GM12878 (cell line): Measurements from ENCODE around the gene CLEC16A. TPM values are rescaled to one million over a fixed set of nuclear protein-coding genes. Genes with fewer than 3 reads are reported as not detected.

Source experiments
- ATAC-seq: fragments of 200-7000 bp; cut with Tn5 transposase; 3 replicates; pipeline ENCODE4 v1.9.1; 2020; ENCODE audit warnings: mild to moderate bottlenecking, moderate library complexity
- BruUV-seq: library from RNA; stranded (reverse); fragments of 400-500 nt; replicated peaks from 2 replicates; lab custom pipeline; 2021; lab: Mats Ljungman, UMichigan
- CTCF ChIA-PET: fragments of 300-600 bp; sonication (Branson Sonifier 250); formaldehyde crosslinking; extraction: SDS; loops from one replicate; lab custom pipeline; 2021; ENCODE audit warnings: inconsistent platforms; lab: Yijun Ruan, JAX
- POLR2A ChIA-PET: fragments of 350-600 bp; formaldehyde crosslinking; extraction: SDS; loops from one replicate; lab custom pipeline; 2021; ENCODE audit warnings: inconsistent platforms; lab: Charles Lee
- RAD21 ChIA-PET: fragments of 300-600 bp; sonication (Branson Sonifier 250); formaldehyde crosslinking; loops from one replicate; lab custom pipeline; 2023; ENCODE audit warnings: antibody characterized with exemption; ENCODE audit not compliant: unreplicated experiment; lab: Charles Lee
- SMC1A ChIA-PET: fragments of 300-600 bp; sonication (Branson Sonifier 250); formaldehyde crosslinking; loops from one replicate; lab custom pipeline; 2023; ENCODE audit not compliant: unreplicated experiment, uncharacterized antibody; lab: Charles Lee
- DNase-seq: peaks from one replicate; pipeline ENCODE4 v3.0.0-alpha.2; 2011; ENCODE audit warnings: low read depth, low spot score
- FAIRE-seq: peaks from 3 replicates; lab custom pipeline; 2011; peaks lifted over from hg19 to GRCh38; lab: Jason Lieb, UNC
- H2AFZ ChIP-seq: 2 replicates; pipeline ENCODE4 v1.6.0; 2011; ENCODE audit warnings: low read depth, low read length, control low read depth; ENCODE audit not compliant: control insufficient read depth
- H3K27ac ChIP-seq: 2 replicates; pipeline ENCODE4 v1.5.1; 2011; ENCODE audit warnings: control low read depth; ENCODE audit not compliant: control insufficient read depth, insufficient read depth
- H3K27me3 ChIP-seq, 2 experiments: replicated peaks in 1 of 2; 2 replicates each; pipeline versions ENCODE4 v1.6.0 to v1.6.1; 2011; ENCODE audit warnings: low read length in 1 of 2; ENCODE audit not compliant: control insufficient read depth in 2 of 2, insufficient read depth in 2 of 2
- H3K36me3 ChIP-seq, 2 experiments: 2 replicates each; pipeline ENCODE4 v1.5.1; 2011; ENCODE audit warnings: low read length in 1 of 2; ENCODE audit not compliant: control insufficient read depth in 2 of 2, insufficient read depth in 2 of 2
- H3K4me1 ChIP-seq: 2 replicates; pipeline ENCODE4 v1.6.1; 2011; ENCODE audit warnings: mild to moderate bottlenecking, low read length, moderate library complexity, mixed read lengths; ENCODE audit not compliant: control insufficient read depth, insufficient read depth
- H3K4me2 ChIP-seq: 2 replicates; pipeline ENCODE4 v1.6.0; 2011; ENCODE audit warnings: control low read depth; ENCODE audit not compliant: control insufficient read depth, insufficient read depth
- H3K4me3 ChIP-seq: fragments of 200-600 bp; sonication (generic); 2 replicates; pipeline ENCODE4 v1.5.1; 2016
- H3K79me2 ChIP-seq: 2 replicates; pipeline ENCODE4 v1.6.0; 2011; ENCODE audit warnings: low read length; ENCODE audit not compliant: control insufficient read depth, insufficient read depth
- H3K9ac ChIP-seq: 2 replicates; pipeline ENCODE4 v1.8.0; 2011; ENCODE audit warnings: low read length, control low read depth, mixed read lengths; ENCODE audit not compliant: control insufficient read depth, insufficient read depth
- H3K9me3 ChIP-seq: replicated peaks from 3 replicates; pipeline ENCODE4 v1.5.1; 2011; ENCODE audit warnings: mild to moderate bottlenecking, low read length; ENCODE audit not compliant: control insufficient read depth, insufficient read depth
- H4K20me1 ChIP-seq: 2 replicates; pipeline ENCODE4 v1.6.0; 2011; ENCODE audit not compliant: control insufficient read depth, insufficient read depth
- FOXM1 ChIP-seq: IDR thresholded peaks from 2 replicates; pipeline ENCODE4 v1.6.1; 2012; ENCODE audit warnings: low read depth, mild to moderate bottlenecking, inconsistent platforms, low read length, moderate library complexity
- KAT2A ChIP-seq: conservative IDR thresholded peaks from 2 replicates; pipeline ENCODE4 v1.6.1; 2011; ENCODE audit warnings: low read depth, low read length; ENCODE audit not compliant: control insufficient read depth
- MXI1 ChIP-seq: fragments of 150-350 bp; IDR thresholded peaks from 2 replicates; pipeline ENCODE4 v1.6.1; 2011; ENCODE audit warnings: low read depth, mild to moderate bottlenecking, inconsistent platforms, low read length, improper control_type of control experiment
- POLR2AphosphoS2 ChIP-seq: IDR thresholded peaks from 2 replicates; pipeline ENCODE4 v1.6.1; 2011; ENCODE audit warnings: low read depth, mild to moderate bottlenecking, low read length, improper control_type of control experiment, moderate library complexity
- RAD51 ChIP-seq: fragments of 450-650 bp; IDR thresholded peaks from 2 replicates; pipeline ENCODE4 v1.6.1; 2016; ENCODE audit warnings: moderate library complexity, mild to moderate bottlenecking, inconsistent platforms
- SMC3 ChIP-seq: IDR thresholded peaks from 2 replicates; pipeline ENCODE4 v1.6.1; 2011; ENCODE audit warnings: low read length, improper control_type of control experiment, borderline replicate concordance
- ZNF24 ChIP-seq: fragments of 450-650 bp; IDR thresholded peaks from 2 replicates; pipeline ENCODE4 v1.6.1; 2017; ENCODE audit warnings: antibody characterized with exemption, mild to moderate bottlenecking
- WGBS: methylation state at CpG from one replicate; pipeline ENCODE4 v1.1.6; 2016; ENCODE audit warnings: low lambda C conversion rate; ENCODE audit not compliant: insufficient replicate concordance, insufficient coverage; ENCODE audit errors: missing lambda C conversion rate; 5-methylcytosine and 5-hydroxymethylcytosine counted together
- in situ Hi-C: fragments of 300-500 bp; cut with MboI; formaldehyde crosslinking; loops from 9 replicates; pipeline ENCODE4 v1.14.3; 2018; ENCODE audit warnings: mixed read lengths
- intact Hi-C: fragments of 100-400 bp; cut with micrococcal nuclease; formaldehyde crosslinking; loops from one replicate; pipeline ENCODE4 v1.14.2; 2022; ENCODE audit not compliant: unreplicated experiment
- polyA plus RNA-seq, 11 experiments: library from polyadenylated mRNA; depleted of rRNA in 4 of 11; unstranded in 6 of 11; stranded (reverse) in 5 of 11; fragments of >200 nt; fragmentation: Nextera tagmentation in 4 of 11; fragmentation: Illumina TruSeq in 1 of 11; extraction: Ambion mirVana in 4 of 11; extraction: Trizol in 1 of 11; gene quantifications; 1 replicate in 1 of 11; 2 replicates in 10 of 11; pipeline versions ENCODE4 v1.2.1 to v1.2.3, GENCODE V29; 2011 to 2016; ENCODE audit warnings: inconsistent platforms in 2 of 11, missing spikeins in 2 of 11, low read depth in 1 of 11
- total RNA-seq, 4 experiments: library from RNA; depleted of rRNA in 3 of 4; stranded (reverse); fragments of >200 nt in 3 of 4; fragmentation: Illumina TruSeq in 1 of 4; extraction: Trizol in 1 of 4; gene quantifications; 2 replicates each; pipeline versions ENCODE4 v1.2.1 to v1.2.3, GENCODE V29; 2013 to 2021
- TF ChIP-seq, protein P1 (sequence below): fragments of 450-650 bp; formaldehyde crosslinking; IDR thresholded peaks from 2 replicates; pipeline ENCODE4 v1.4.0; 2020; ENCODE audit warnings: mild to moderate bottlenecking, moderate library complexity

CLEC16A gene
- total and polyA plus RNA-seq, 10 of the 15 experiments (the other 5 are each of a cell fraction or from before 2014, with no cell fraction given): 1.5 to 28.8 (median 19.2) TPM

DNA sequence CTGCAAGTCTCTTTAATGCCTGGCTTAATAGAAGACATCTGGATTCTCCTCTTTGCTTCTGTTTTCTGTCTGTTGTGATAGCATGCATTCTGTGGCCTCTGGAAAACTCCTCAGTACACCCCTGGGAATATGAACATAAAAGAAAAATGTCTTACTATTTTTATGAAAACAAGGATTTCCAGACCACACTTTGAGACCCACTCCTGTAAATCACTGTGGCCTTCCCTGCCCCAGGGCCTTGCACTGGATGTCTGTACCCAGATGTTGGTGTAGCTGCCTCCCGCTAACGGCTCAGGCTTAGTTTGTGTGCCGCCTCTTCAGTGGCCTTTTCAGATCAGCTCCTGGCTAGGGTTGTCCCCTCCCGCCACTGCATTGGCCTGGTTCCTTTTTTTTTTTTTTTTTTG, 185.0 kb downstream of the CLEC16A start (continued):
- TF ChIP-seq, protein P1, sequence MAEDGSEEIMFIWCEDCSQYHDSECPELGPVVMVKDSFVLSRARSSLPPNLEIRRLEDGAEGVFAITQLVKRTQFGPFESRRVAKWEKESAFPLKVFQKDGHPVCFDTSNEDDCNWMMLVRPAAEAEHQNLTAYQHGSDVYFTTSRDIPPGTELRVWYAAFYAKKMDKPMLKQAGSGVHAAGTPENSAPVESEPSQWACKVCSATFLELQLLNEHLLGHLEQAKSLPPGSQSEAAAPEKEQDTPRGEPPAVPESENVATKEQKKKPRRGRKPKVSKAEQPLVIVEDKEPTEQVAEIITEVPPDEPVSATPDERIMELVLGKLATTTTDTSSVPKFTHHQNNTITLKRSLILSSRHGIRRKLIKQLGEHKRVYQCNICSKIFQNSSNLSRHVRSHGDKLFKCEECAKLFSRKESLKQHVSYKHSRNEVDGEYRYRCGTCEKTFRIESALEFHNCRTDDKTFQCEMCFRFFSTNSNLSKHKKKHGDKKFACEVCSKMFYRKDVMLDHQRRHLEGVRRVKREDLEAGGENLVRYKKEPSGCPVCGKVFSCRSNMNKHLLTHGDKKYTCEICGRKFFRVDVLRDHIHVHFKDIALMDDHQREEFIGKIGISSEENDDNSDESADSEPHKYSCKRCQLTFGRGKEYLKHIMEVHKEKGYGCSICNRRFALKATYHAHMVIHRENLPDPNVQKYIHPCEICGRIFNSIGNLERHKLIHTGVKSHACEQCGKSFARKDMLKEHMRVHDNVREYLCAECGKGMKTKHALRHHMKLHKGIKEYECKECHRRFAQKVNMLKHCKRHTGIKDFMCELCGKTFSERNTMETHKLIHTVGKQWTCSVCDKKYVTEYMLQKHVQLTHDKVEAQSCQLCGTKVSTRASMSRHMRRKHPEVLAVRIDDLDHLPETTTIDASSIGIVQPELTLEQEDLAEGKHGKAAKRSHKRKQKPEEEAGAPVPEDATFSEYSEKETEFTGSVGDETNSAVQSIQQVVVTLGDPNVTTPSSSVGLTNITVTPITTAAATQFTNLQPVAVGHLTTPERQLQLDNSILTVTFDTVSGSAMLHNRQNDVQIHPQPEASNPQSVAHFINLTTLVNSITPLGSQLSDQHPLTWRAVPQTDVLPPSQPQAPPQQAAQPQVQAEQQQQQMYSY: no peak
- TF ChIP-seq RAD51: no peak
- TF ChIP-seq MXI1: no peak
- no peak for TF ChIP-seq SMC3
- TF ChIP-seq ZNF24: no peak
- TF ChIP-seq, all 136 proteins: peak for 2

DNA sequence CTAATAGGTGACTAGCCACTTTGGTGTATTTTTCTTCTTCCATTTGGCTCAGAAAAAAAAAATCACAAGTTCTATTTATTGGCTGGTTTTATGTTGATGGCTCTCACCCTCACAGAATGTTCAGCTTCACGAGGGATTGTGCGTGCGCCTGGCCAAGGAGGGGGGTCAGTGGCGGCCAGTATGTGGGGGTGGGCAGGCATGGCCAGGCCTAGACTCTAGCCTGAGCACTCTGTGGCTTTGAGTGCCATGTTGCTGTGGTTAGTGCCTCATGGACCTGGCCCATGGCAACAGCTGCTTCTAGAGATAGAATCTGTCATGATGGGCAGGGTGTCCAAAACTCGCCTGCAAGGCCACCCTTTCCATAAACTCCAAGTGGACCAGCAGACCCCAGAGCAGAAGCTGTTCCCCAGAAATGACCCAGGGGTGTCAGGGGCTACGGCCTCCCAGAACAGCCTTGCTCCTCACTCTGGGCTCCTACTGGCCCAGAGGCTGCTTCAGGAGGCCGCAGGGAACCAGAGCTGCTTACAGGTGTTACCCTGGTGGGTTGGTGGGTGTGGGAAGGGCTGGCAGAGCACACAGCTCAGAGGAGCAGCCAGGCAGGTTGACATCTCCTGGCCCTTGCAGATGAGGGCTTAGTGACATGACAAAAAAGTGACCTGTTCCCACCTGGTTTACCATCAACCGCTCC, 186.8 kb downstream of the CLEC16A start:
- CTCF ChIA-PET: interaction anchor here (0.6 to 1.1 kb wide), 3 partner anchors 73 to 148 kb away, joined by 3 read pairs; partner anchors contain the start of gene PRM3
- POLR2A ChIA-PET: interaction anchor here (1.0 kb wide), 1 partner anchor 121 kb away, joined by 3 read pairs; no protein-coding TSS in a partner anchor
- Histone ChIP-seq H3K9ac (no peak overlapping the region), H4K20me1 (no peaks in the 10 kb centered on the region), H3K4me3 (no peak overlapping the region), H3K4me2 (no peak overlapping the region), H3K4me1 (peaks cover 13% of the 10 kb centered on the region), H3K27ac (peak overlapping the region; percentile 28; the same call in 1 of the 2 replicates), H3K79me2 (no peaks in the 10 kb centered on the region; the same call in 1 of the 2 replicates), H3K27me3 (no peaks in the 10 kb centered on the region), H3K9me3 (no peaks in the 10 kb centered on the region), H3K36me3 (peaks cover 0 to 12% of the 10 kb centered on the region in 2 experiments; a peak in 3 of 4 replicates), H2AFZ (no peak overlapping the region)
- intact Hi-C loops: no loop called here
- in situ Hi-C loops: no loop called here
- BruUV-seq: no TSS peak
- TF ChIP-seq KAT2A (no peak), POLR2AphosphoS2 (no peak), FOXM1 (no peak)
- ATAC-seq (no peak), FAIRE-seq (no peak), DNase-seq (no peak)
- RAD21 ChIA-PET: interaction anchor here (2.4 kb wide), 1 partner anchor 124 kb away, joined by 7 read pairs; the partner anchor contains the start of gene SOCS1
- SMC1A ChIA-PET: interaction anchor here (0.6 to 2.2 kb wide), 11 partner anchors 11 to 174 kb away, joined by 3 to 7 read pairs (median 3); no protein-coding TSS in a partner anchor
- 92% methylated on average over 8 of the region's 8 CpGs for WGBS
